Thyroid gland (tissue), 4 donors: Measurements from ENCODE around the gene ZNF839.

Experiments used
- POLR2A ChIP-seq, 2 donors: fragments of 450-650 bp; IDR thresholded peaks; one replicate each; pipeline ENCODE4 v1.6.1; 2017; ENCODE audit warnings: antibody characterized with exemption in 2 of 2, mild to moderate bottlenecking in 2 of 2, moderate library complexity in 1 of 2
- TF ChIP-seq, protein P1 (sequence below), 6 experiments: fragments of 200-600 bp in 3 of 6; fragments of 450-650 bp in 3 of 6; sonication (generic) in 3 of 6; IDR thresholded peaks; one replicate each; pipeline ENCODE4 v1.5.1; 2016 to 2019; ENCODE audit warnings: antibody characterized with exemption in 6 of 6, mild to moderate bottlenecking in 2 of 6, inconsistent platforms in 1 of 6, moderate library complexity in 1 of 6

DNA sequence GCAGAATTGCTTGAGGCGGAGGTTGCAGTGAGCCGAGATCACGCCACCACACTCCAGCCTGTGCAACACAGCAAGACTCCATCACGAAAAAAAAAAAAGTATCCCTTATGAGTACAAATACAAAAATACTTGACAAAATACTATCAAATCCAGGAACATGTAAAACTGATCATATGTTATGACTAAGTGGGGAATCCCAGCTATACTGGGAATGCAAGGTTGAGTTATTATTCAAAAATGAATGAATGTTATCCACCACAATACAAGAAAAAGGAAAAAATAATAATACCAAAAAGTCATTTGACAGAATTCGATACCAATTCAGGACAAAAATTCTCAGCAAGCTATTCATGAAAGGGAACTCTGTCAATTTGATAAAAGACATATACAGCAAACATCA is 47.2 kb upstream of the ZNF839 start:
- TF ChIP-seq, protein P1, sequence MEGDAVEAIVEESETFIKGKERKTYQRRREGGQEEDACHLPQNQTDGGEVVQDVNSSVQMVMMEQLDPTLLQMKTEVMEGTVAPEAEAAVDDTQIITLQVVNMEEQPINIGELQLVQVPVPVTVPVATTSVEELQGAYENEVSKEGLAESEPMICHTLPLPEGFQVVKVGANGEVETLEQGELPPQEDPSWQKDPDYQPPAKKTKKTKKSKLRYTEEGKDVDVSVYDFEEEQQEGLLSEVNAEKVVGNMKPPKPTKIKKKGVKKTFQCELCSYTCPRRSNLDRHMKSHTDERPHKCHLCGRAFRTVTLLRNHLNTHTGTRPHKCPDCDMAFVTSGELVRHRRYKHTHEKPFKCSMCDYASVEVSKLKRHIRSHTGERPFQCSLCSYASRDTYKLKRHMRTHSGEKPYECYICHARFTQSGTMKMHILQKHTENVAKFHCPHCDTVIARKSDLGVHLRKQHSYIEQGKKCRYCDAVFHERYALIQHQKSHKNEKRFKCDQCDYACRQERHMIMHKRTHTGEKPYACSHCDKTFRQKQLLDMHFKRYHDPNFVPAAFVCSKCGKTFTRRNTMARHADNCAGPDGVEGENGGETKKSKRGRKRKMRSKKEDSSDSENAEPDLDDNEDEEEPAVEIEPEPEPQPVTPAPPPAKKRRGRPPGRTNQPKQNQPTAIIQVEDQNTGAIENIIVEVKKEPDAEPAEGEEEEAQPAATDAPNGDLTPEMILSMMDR (IDR thresholded peaks at IDR 0.05): no peak
- no peak for TF ChIP-seq POLR2A (IDR thresholded peaks at IDR 0.05)
